T1000 (cell line): ENCODE measurements around the gene BLCAP.
A peak's percentile ranks its signal among the peaks of the same experiment; 100 is the strongest.
"Not testable (repeated sequence)": the region's sequence is repeated elsewhere in the genome, so short reads cannot be mapped to it uniquely, and the experiment has no call there.

Experiments
- DNase-seq: peaks from one replicate; lab custom pipeline; 2025; ENCODE audit warnings: mixed read lengths; lab: John Stamatoyannopoulos, UW

The BLCAP gene

DNA sequence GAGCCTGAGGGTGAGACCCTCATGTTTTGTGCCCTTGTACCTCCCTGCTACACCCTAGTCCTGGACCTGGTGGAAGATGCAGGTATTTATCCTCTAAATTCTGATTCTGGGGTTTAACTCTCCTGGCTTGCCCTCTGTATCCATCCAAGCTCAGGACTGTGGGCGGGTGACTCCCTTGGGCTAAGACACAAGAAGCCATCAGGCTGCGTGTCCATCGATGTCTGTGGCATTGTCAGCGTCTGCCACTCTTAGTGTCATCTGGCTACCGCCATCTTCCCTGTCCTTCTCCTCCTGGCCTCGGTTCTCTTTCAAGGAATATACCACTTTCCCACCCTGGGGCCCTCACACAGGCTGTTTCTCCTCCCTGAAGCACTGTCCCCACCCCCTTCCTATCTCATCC lies 28.9 kb upstream of the BLCAP start:
- no peak for DNase-seq

DNA sequence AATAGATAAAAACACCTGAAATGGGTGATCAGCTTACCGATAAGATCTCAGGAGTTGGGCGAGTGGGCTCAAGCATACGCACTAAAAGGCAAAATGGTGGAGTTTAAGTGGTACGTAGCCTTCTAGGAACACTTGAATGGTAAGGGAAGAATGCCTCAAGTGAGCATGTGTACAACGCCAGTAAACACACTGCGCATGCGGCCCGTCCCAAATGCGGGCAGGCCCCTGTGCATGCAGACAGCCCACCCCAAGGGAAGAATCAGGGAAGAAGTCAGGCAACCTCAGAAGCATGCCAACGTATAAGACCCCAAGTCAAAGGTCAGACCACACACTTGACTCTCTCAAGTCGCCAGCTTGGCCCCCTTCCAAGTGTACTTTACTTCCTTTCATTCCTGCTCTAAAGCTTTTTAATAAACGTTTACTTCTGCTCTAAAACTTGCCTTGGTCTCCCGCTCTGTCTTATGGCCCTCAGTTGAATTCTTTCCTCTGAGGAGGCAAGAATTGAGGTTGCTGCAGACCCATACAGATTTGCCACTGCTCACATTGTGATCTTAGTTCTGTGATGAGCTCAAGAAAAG lies 27.1 kb upstream of the BLCAP start:
- DNase-seq: not testable (repeated sequence)

DNA sequence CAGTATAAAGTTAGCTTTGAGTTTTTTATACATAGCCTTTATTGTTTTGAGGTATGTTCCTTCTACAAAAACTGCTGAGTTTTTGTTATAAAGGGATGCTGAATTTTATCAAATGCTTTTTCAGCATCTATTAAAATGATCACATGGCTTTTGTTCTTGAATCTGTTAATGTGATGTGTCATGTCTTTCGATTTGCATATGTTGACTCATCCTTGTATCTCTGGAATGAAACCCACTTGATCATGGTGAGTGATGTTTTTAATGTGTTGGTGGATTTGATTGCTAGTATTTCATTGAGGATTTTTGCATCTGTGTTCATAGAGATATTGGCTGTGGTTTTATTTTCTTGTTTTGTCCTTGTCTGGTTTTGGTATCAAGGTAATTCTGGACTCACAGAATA lies 24.7 kb upstream of the BLCAP start:
- no peak for DNase-seq

DNA sequence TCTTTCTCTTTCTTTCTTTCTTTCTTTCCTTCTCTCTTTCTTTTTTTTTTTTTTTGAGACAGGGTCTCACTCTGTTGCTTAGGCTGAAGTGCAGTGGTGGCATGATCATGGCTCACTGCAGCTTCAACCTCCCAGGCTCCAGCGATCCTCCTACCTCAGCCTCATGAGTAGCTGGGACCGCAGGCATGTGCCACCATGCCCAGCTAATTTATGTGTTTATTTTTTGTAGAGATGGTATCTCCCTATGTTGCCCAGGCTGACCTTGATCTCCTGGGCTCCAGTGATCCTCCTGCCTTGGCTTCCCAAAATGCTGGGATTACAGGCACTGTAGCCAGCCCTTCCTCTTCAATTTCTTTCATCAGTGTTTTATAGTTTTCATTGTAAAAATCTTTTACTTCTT lies 24.0 kb upstream of the BLCAP start:
- DNase-seq: not testable (repeated sequence)

DNA sequence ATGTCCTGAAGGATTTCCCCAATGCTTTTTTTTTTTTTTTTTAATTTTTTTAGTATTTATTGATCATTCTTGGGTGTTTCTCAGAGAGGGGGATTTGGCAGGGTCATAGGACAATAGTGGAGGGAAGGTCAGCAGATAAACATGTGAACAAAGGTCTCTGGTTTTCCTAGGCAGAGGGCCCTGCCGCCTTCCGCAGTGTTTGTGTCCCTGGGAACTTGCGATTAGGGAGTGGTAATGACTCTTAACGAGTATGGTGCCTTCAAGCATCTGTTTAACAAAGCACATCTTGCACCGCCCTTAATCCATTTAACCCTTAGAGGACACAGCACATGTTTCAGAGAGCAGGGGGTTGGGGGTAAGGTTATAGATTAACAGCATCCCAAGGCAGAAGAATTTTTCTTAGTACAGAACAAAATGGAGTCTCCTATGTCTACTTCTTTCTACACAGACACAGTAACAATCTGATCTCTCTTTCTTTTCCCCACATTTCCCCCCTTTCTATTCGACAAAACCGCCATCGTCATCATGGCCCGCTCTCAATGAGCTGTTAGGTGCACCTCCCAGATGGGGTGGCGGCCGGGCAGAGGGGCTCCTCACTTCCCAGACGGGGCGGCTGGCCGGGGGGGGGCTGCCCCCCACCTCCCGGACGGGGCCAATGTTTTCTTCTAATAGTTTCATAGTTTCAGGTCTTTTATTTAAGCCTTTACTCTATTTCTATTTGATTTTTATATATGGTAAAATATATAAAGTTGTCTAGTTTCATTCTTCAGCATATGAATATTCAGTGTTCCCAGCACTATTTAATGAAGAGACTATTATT lies 22.6 kb upstream of the BLCAP start:
- not testable (repeated sequence) for DNase-seq

DNA sequence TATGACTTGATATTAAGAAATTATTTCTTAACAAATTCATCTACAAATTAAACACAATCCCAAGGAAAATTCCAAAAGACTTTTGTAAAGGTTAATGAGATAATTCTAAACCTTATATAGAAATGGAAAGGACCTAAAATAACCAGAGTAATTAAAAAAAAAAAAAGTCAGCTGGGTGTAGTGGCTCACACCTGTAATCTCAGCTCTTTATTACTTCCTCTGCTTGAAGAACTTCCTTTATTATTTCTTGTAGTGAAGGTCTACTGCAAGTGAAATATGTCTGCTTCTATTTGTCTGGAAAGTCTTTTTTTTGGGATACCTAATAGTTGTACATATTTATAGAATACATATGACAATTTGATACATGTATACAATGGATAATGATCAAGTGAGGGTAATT lies 20.2 kb upstream of the BLCAP start:
- no peak for DNase-seq

DNA sequence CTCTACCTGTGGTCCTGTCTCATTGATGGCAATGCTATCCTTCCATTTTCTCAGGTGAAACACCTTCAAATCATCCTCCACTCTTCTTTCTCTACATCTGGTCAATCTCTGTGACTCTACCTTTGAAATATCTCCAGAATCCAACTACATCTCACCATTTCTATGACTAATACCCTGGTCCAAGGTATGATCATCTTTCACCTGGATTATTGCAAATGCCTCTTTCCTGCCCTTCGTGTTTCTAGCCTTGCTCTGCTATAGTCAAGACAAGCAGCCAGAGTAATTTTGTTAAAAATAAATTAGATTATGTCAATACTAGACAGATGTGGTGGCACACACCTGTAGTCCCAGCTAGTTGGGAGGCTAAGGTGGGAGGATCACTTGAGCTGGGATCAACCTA lies 17.8 kb upstream of the BLCAP start:
- DNase-seq: no peak

DNA sequence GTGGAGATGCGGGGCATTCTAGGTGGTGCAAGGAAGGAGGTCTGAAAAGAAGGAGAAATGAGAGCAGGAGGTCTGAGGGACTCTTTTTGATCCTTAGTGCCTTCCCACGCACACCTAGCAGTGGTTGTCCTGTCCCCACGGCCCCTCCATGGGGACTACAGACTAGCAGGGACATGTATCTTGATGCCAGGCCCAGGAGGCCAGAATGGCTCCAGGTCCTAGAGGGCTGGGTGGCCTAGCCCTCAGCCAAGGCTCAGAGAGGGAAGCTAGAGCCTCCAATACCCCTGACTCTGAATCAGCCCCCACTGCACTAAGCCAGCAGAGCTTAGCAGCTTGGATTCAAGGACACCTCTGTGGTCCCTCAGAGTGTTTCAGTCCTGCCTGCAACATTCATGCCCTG lies 16.7 kb upstream of the BLCAP start:
- no peak for DNase-seq

DNA sequence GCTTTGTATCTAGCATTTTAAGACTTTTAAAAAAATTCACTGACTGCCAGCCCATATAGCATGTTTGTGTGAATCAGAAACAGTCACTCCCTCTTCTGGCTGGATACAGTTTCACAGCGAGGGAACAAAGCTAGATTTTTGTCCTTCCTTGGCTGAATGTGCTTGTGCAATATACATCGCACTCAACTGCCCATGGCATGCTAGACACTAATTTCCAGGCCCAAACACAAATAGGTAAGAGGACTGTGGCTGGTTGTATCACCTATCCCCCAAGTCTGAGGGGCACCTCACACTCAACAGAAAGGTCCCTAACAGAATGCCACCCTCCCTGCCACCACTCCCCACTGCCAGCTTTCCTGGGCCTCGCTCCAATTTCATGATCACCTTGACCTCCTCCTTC lies 16.2 kb upstream of the BLCAP start:
- DNase-seq: no peak

DNA sequence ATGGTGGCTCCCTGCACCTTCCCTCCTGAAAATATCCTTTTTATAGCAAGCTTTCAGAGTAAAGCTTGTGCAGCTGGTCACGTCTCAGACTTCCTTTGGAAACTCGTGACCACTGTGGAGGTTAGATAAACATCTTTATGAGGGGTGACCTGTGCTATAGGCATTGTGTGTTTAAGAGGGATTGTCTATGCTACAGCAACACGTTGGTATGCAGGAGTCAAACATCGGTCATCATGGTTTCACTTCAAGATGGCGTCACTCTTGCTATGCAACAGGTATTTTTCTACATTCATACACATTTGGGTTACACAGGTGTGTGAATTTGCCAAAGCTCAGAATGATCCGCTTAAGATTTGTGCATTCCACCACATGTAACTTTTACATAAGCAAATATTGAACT lies 14.6 kb upstream of the BLCAP start:
- DNase-seq: peak; percentile 24

DNA sequence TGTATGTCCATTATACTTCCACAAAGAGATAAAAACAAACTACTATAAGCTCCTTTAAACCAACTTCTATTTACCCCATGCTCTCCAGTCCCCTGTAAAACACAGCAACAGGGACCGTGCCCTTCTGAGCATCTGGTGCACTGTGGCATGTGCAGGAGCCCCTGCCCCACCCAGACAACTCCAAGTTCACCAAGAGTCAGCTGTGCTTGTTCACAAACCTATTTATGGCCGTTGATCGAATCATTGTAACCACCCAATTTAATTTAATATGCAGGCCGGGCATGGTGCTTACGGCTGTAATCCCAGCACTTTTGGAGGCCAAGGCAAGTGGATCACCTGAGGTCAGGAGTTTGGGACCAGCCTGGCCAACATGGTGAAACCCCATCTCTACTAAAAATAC lies 13.7 kb upstream of the BLCAP start:
- DNase-seq: no peak

DNA sequence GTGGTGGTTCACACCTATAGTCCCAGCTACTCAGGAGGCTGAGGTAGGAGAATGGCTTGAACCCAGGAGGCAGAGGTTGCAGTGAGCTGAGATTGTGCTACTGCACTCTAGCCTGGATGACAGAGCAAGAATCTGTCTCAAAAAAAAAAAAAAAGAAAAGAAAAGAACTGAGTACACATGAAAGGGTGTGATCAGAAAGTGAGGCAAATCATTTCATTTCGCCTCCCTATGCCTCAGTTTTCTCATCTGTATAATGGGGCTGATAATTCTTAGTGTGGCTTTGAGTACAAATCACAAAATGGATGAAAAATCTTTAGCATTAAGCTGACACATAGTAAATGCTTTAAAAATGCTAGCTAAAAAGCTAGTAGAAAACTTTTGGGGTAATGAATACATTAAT lies 13.2 kb upstream of the BLCAP start:
- DNase-seq: not testable (repeated sequence)

DNA sequence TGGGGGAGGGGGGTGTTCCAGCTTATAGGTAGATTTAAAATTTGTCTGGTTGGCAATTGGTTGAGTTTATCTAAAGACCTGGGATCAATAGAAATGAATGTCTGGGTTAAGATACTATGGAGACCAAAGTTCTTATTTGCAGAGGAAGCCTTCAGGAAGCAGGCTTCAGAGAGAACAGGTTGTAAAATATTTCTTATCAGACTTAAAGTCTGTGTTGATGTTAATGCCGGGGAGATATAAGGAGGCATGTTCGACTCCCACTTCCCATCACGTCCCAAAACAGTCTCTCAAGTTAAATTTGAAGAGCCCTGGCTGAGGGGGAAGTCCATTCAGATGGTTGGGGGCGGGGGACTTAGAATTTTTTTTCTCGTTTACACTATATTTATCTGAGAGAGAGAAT lies 12.3 kb upstream of the BLCAP start:
- DNase-seq: no peak

DNA sequence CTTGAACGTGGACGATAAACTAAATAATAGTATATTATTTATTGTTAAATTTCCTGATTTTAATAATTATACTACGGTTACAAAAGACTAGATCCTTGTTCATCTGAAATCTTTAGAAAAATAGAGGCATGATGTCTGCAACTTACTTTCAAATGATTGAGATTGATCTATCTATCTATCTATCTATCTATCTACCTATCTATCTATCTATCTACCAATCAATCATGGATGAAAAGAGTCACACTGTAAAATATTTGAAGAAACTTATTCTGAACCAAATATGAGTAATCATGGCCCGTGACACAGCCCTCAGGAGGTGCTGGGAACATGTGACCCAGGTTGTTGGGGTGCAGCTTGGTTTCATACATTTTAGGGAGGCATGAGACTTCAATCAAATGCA lies 11.7 kb upstream of the BLCAP start:
- DNase-seq: no peak

DNA sequence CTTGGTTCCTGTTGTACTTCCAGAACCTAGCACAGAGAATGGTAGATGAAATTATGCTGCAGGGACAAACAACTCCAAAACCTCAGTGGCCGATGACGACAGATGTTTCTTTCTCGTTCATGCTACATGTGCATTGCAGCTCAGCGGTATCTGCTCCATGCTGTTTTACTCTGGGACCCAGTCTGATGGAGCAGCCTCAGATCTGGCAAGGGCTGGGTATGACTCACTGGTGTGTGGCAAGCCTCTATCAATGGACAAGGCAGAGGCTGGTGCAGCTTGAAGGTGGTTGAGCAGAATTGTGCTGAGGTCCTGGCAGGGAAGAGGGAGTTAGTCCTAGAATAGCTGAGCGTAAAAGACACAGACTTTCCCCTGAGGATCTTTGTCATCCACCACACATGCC lies 10.3 kb upstream of the BLCAP start:
- DNase-seq: no peak

DNA sequence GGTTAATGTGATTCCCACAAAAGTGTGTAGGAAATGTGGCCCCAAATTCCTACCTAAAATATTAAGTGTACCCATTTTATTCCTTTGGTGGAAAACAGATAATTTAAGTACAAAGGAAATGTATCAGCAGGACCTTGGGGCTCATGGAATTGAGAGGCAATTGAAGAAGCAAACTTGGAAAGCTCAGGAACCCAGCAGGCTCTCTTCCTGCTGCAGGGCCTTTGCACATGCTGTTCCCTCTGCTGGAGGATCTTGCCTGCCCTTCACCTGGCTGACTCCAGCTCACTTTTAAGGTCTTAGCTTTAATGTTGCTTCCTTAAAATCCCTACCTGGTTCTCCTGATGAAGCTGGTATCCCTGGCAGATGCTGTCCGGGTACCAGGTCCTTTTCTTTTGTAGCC lies 9.8 kb upstream of the BLCAP start:
- DNase-seq: no peak

DNA sequence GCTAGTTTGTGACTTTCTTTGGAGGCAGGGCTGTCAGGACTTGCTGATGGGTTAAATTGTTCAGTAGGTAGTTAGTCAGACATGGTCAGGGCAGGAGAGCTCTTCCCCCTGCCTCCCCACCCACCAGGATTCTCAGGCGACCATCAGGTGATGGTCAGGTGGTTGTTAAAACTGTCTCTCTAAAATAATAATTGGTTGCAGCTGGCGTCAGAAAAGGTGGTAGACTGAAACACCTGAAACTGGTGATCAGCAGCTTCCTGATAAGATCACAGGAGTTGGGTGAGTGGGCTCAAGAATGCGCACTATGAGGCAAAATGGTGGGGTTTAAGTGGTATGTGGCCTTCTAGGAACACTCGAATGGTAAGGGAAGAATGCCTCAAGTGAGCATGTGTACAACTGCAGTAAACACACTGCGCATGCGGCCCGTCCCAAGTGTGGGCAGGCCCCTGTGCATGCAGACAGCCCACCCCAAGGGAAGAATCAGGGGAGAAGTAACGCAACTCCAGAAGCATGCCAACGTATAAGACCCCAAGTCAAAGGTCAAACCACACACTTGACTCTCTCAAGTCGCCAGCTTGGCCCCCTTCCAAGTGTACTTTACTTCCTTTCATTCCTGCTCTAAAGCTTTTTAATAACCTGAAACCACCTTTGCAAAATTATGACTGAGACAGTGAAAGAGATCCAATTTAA lies 7.9 kb upstream of the BLCAP start:
- no peak for DNase-seq

DNA sequence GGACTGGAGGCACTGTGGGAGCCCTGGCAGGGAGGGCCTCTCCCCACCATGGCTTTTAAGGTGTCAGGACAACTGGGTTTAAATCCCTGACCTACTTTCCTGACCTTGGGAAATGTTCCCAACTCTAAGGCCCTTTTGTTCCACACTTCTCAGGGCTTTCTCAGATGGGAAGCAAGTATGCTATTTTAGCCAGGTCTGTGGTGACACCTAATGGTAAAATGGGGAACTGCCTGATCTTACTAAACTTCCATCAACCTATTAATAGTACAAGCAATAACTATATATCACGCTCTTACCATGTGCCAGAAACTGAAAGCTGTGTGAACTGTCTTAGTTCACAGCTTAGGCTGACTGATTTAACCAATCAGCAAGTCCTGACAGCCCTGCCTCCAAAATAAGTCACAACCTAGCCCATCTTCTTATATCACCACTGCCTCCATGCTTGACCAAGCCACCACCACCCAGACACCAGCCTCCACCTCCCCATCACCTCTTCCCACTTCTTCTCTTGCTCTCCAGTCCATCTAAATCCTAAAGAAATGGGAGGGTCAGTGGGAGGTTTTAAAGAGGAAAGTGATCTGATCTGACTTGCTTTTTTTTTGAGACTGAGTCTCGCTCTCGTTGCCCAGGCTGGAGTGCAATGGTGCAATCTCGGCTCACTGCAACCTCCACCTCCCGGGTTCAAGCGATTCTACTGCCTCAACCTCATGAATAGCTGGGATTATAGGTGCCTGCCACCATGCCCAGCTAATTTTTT lies 6.9 kb upstream of the BLCAP start:
- DNase-seq: peak; percentile 57

DNA sequence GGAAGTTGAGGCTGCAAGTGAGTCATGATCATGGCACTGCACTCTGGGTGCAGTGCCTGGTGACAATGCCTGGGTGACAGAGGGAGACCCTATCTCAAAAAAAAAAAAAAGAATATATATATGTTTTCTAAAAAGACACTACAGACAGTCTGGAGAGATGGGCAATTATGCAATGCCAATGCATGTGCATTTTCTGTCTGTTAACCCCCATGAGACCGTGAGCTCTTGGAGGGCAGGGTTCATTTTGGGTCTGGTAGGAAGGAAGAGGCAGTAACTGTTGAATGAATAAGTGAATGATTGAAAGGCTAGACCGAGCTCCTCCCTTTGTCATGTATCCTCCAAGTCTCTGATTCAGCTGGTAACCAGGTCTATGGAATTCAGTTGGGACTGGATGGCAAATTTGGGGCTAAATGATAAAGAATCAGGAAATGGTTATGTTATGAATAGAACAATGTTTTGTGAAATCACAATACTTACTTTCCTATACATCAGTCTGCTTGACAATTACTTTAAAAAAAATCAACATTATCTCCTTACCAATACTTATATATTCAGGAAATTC lies 5.6 kb upstream of the BLCAP start:
- DNase-seq: no peak

DNA sequence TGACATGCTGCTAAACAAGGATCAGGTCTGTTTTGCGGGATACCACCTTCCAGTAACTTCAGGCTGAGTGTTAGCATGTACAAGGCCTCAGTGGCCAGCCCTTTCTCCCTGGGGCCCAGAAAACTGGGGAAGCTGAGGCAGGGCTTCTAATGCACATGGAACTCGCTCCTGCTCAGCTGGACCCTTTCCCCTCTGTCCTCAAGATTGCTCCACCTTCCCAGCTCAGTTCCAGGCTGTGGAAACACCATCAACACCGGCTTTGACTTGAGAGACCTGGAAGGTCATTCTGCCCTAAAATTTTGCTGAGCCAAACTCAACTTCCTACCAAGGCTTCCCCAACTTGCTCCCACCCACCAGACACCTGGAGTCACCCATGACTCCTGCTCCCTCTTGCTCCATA lies 4.2 kb upstream of the BLCAP start:
- no peak for DNase-seq

DNA sequence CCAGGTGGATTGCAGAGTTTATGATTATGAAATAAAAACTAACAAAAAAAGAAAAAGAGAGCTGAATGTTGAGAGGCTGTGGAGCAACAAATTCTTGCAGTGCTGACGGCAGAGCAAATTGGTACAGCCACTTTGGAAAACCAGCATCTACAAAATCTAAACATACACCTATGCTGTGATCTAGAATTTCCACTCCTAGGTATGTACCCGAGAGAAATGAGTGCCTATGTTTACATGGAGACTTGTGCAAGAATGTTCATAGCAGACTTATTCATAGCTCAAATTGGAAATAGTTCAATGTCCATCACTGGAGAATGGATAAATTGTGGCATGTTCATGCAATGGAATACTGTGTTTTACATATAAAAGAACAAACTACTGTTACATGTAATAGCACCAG lies 3.0 kb upstream of the BLCAP start:
- no peak for DNase-seq

DNA sequence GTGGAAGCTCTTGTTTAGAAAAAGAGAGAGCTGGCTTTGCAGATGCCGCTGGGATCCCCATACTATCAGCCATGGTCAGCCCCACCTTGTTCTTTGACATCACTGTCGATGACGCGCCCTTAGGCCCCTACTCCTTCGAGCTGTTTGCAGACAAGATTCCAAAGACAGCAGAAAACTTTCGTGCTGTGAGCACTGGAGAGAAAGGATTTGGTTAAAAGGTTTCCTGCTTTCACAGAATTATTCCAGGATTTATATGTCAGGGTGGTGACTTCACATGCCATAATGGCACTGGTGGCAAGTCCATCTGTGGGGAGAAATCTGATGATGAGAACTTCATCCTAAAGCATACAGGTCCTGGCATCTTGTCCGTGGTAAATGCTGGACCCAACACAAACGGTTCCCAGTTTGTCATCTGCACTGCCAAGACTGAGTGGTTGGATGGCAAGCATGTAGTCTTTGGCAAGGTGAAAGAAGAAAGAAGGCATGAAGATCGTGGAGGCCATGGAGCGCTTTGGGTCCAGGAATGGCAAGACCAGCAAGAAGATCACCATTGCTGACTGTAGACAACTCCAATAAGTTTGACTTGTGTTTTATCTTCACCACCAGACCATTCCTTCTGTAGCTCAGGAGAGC lies 2.4 kb upstream of the BLCAP start:
- DNase-seq: no peak
